Activated T-cell treated with anti-CD3 and anti-CD28 coated beads, Interleukin-2, amount 50 U/mL, for 24 hours (primary cell): ENCODE results near the gene MACROD2.

ENCODE experiments used
- DNase-seq: peaks from one replicate; pipeline ENCODE4 v3.0.0-alpha.2; 2020
- H3K27ac Mint-ChIP-seq: 2 replicates; pipeline ENCODE4 v1.8.0; 2020; ENCODE audit warnings: mild to moderate bottlenecking, mixed read lengths
- H3K27me3 Mint-ChIP-seq: 2 replicates; pipeline ENCODE4 v1.8.0; 2020; ENCODE audit warnings: mixed read lengths
- H3K36me3 Mint-ChIP-seq: 2 replicates; pipeline ENCODE4 v1.8.0; 2020; ENCODE audit warnings: low read depth, mixed read lengths
- H3K4me1 Mint-ChIP-seq: 2 replicates; pipeline ENCODE4 v1.8.0; 2020; ENCODE audit warnings: low read depth, mixed read lengths
- H3K4me3 Mint-ChIP-seq: 2 replicates; pipeline ENCODE4 v1.8.0; 2020; ENCODE audit warnings: mild to moderate bottlenecking, moderate library complexity, mixed read lengths
- H3K9me3 Mint-ChIP-seq: 2 replicates; pipeline ENCODE4 v1.8.0; 2020; ENCODE audit warnings: mixed read lengths

Gene MACROD2

DNA sequence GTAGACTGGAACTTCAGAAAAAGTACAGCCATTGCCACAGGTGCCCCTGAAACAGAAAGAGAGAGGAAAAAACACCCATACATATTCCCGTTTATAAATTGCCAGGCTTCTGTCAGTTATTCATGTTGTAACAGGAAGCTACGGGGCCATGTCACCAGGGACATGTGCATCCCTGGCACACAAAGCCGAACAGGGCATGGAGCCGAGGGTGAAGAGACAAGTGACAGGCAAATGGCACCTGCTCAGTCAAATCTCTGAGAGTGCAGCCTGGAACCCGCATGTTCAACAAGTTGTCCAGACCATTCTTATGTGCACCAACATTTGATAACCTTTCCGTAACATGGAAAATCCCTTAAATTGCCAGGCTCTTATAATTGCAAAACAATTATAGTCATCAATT is 1837.2 kb downstream of the MACROD2 start:
- H3K4me3 Mint-ChIP-seq: no peak overlapping the region
- H3K4me1 Mint-ChIP-seq: no peaks in the 10 kb centered on the region
- DNase-seq: no peak
- H3K27me3 Mint-ChIP-seq: no peaks in the 10 kb centered on the region
- H3K36me3 Mint-ChIP-seq: no peaks in the 10 kb centered on the region
- no peak overlapping the region for H3K27ac Mint-ChIP-seq
- peaks cover 3% of the 10 kb centered on the region for H3K9me3 Mint-ChIP-seq

GRCh38 chr20:15834857-15835256 is 1839.5 kb downstream of the MACROD2 start:
- no peaks in the 10 kb centered on the region for H3K4me1 Mint-ChIP-seq
- DNase-seq: no peak
- no peak overlapping the region for H3K27ac Mint-ChIP-seq
- no peaks in the 10 kb centered on the region for H3K36me3 Mint-ChIP-seq
- no peak overlapping the region for H3K4me3 Mint-ChIP-seq
- peaks cover 3% of the 10 kb centered on the region for H3K9me3 Mint-ChIP-seq
- no peaks in the 10 kb centered on the region for H3K27me3 Mint-ChIP-seq

DNA sequence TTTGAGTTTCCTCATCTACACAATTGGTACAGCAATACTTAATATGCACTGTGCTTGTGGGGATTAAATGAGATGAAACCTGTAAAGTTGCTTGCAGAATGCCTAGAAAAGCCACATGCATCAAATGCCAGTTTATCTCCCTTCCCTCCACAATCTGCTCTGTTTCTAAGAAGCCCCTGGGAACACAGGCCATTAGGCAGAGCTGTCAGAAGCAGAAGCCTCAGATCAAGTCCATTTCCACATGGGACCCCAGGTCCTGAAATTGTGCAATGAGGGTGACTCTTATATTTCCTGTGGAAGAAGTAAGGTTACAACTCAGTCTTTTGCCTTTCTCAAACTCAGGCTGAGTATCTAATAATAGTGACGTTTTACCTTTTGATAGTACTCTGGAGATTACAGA is 1840.5 kb downstream of the MACROD2 start:
- no peak for DNase-seq
- Mint-ChIP-seq H3K4me3 (no peak overlapping the region), H3K4me1 (no peaks in the 10 kb centered on the region), H3K36me3 (no peaks in the 10 kb centered on the region), H3K27me3 (no peaks in the 10 kb centered on the region), H3K9me3 (peaks cover 3% of the 10 kb centered on the region), H3K27ac (no peak overlapping the region)

- Mint-ChIP-seq H3K4me1 (no peaks in the 10 kb centered on the region), H3K27me3 (no peaks in the 10 kb centered on the region), H3K36me3 (no peaks in the 10 kb centered on the region), H3K27ac (no peak overlapping the region), H3K4me3 (no peak overlapping the region), H3K9me3 (peaks cover 3% of the 10 kb centered on the region)
- no peak for DNase-seq
Observed at GRCh38 chr20:15836634-15837033, 1841.3 kb downstream of the MACROD2 start.

DNA sequence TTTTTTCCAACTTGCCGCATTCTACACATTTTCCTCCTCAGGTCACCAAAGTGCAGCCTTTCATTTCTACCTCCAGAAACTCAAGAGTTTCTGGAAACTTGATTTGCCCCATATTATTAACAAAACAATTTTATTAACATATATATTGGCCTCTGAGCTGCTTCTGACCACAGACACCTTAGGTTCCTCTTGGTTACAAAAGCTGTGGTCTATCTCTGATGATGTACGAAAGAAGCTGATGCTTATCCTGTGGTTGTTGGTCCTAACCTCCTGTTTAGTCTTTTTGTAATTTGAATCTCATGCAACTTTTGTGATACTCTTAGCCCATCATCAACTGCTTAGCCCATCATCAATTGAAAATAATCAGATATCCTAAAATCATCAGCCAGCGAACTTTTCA is 1842.2 kb downstream of the MACROD2 start:
- no peaks in the 10 kb centered on the region for H3K4me1 Mint-ChIP-seq
- no peak for DNase-seq

GRCh38 chr20:15838466-15838865 is 1843.2 kb downstream of the MACROD2 start:
- DNase-seq: no peak
- H3K27ac Mint-ChIP-seq: no peak overlapping the region
- H3K27me3 Mint-ChIP-seq: no peaks in the 10 kb centered on the region
- peaks cover 5% of the 10 kb centered on the region for H3K9me3 Mint-ChIP-seq
- H3K4me3 Mint-ChIP-seq: no peak overlapping the region
- no peaks in the 10 kb centered on the region for H3K36me3 Mint-ChIP-seq
- no peaks in the 10 kb centered on the region for H3K4me1 Mint-ChIP-seq

More for the DNA sequence above, 1842.2 kb downstream of the MACROD2 start:
- H3K27ac Mint-ChIP-seq: no peak overlapping the region
- peaks cover 5% of the 10 kb centered on the region for H3K9me3 Mint-ChIP-seq
- H3K4me3 Mint-ChIP-seq: no peak overlapping the region
- no peaks in the 10 kb centered on the region for H3K27me3 Mint-ChIP-seq
- no peaks in the 10 kb centered on the region for H3K36me3 Mint-ChIP-seq

- peaks cover 4% of the 10 kb centered on the region for H3K9me3 Mint-ChIP-seq
- DNase-seq: no peak
- H3K36me3 Mint-ChIP-seq: no peaks in the 10 kb centered on the region
- no peak overlapping the region for H3K4me3 Mint-ChIP-seq
- H3K4me1 Mint-ChIP-seq: no peaks in the 10 kb centered on the region
- no peaks in the 10 kb centered on the region for H3K27me3 Mint-ChIP-seq
- no peak overlapping the region for H3K27ac Mint-ChIP-seq
Observed at GRCh38 chr20:15840636-15841301, 1845.5 kb downstream of the MACROD2 start.

GRCh38 chr20:15842872-15843271 is 1847.6 kb downstream of the MACROD2 start:
- Mint-ChIP-seq H3K4me3 (no peak overlapping the region), H3K36me3 (no peaks in the 10 kb centered on the region), H3K27ac (no peak overlapping the region), H3K9me3 (peaks cover 4% of the 10 kb centered on the region), H3K27me3 (no peaks in the 10 kb centered on the region), H3K4me1 (no peaks in the 10 kb centered on the region)
- no peak for DNase-seq

DNA sequence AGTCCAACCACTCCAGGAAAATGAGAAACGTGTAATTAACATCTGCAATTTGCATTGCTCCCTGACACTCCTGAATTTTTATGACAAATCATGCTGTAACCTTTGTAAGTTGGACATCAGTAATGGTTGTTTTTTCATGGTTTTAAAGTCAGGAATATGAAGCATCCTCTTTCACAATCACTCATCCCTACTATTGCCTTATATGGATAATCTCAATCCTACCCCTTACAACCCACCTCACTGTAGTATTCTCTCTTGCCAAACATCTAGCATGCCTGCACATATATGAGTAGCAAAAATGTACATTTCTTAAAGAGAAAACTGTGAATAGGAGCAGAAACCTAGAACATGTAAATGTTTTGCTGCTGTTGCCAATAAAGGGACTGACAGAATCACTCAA is 1848.5 kb downstream of the MACROD2 start:
- Mint-ChIP-seq H3K4me1 (no peaks in the 10 kb centered on the region), H3K36me3 (no peaks in the 10 kb centered on the region), H3K27me3 (no peaks in the 10 kb centered on the region), H3K9me3 (peaks cover 6% of the 10 kb centered on the region), H3K4me3 (no peak overlapping the region), H3K27ac (no peak overlapping the region)
- DNase-seq: no peak

DNA sequence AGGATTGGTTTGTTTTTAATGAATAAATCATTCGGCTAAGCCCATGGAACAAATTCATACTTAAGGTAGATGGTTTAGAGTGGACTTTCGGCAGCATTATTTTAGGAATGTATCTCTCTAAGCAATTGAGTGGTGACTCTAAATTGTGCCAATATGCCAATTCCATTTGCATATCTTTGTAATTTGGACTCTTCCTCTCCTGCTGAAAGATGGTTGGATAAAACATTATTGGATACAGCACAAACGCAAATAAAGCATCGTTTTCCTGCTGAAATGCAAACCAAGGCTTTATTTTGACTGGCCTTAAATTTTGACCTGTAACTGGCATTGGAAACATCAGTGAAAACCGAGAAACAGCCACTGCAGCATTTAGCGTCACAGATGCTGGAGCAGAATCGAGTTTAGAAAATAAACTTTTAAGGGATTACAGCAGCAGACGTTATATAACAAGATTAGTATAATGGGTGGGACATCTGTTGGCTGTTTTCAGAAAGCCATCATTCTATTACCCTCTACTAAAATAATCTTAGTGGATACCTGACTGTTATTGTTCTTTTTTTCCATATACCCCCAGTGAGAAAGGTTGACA is 1852.0 kb downstream of the MACROD2 start:
- DNase-seq: no peak
- no peaks in the 10 kb centered on the region for H3K36me3 Mint-ChIP-seq
- no peak overlapping the region for H3K4me3 Mint-ChIP-seq
- H3K27me3 Mint-ChIP-seq: no peaks in the 10 kb centered on the region
- no peak overlapping the region for H3K27ac Mint-ChIP-seq
- H3K4me1 Mint-ChIP-seq: no peaks in the 10 kb centered on the region
- H3K9me3 Mint-ChIP-seq: peaks cover 8% of the 10 kb centered on the region

DNA sequence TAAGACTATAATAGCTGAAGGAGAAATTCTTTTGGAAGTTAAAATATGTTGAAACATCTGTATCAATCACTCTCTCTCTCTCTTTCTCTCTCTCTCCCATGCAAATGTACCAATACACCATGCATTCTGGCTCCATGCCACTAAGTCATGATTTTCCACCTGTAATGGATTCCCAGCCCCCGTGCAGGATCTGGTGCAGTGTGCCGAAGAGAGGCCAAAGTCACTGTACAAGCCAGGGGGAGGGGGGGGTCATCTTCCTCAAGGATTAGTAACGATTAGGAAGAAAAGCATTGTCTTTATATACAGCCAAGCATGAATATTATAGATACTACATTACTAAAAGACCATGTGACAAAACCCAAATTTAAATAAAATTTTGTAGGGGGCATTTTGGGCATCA is 1852.8 kb downstream of the MACROD2 start:
- no peak overlapping the region for H3K4me3 Mint-ChIP-seq
- no peaks in the 10 kb centered on the region for H3K4me1 Mint-ChIP-seq
- H3K36me3 Mint-ChIP-seq: no peaks in the 10 kb centered on the region
- no peak overlapping the region for H3K27ac Mint-ChIP-seq
- DNase-seq: no peak
- H3K27me3 Mint-ChIP-seq: no peaks in the 10 kb centered on the region
- H3K9me3 Mint-ChIP-seq: peaks cover 7% of the 10 kb centered on the region

GRCh38 chr20:15848995-15849610 is 1853.8 kb downstream of the MACROD2 start:
- Mint-ChIP-seq H3K4me3 (no peak overlapping the region), H3K9me3 (peaks cover 7% of the 10 kb centered on the region), H3K27ac (no peak overlapping the region), H3K36me3 (no peaks in the 10 kb centered on the region), H3K4me1 (no peaks in the 10 kb centered on the region), H3K27me3 (no peaks in the 10 kb centered on the region)
- no peak for DNase-seq

- Mint-ChIP-seq H3K36me3 (no peaks in the 10 kb centered on the region), H3K27ac (no peak overlapping the region)
Observed at GRCh38 chr20:15851576-15852215, 1856.4 kb downstream of the MACROD2 start.

GRCh38 chr20:15854911-15855310 is 1859.6 kb downstream of the MACROD2 start:
- Mint-ChIP-seq H3K4me3 (no peak overlapping the region), H3K27ac (no peak overlapping the region), H3K9me3 (no peaks in the 10 kb centered on the region), H3K27me3 (no peaks in the 10 kb centered on the region), H3K4me1 (no peaks in the 10 kb centered on the region), H3K36me3 (no peaks in the 10 kb centered on the region)
- no peak for DNase-seq

More at GRCh38 chr20:15851576-15852215, 1856.4 kb downstream of the MACROD2 start:
- no peaks in the 10 kb centered on the region for H3K4me1 Mint-ChIP-seq
- no peak overlapping the region for H3K4me3 Mint-ChIP-seq
- DNase-seq: no peak
- H3K27me3 Mint-ChIP-seq: no peaks in the 10 kb centered on the region
- H3K9me3 Mint-ChIP-seq: peaks cover 4% of the 10 kb centered on the region
